ENCODE results near the gene ARL6IP5. TPM values are rescaled to one million over a fixed set of nuclear protein-coding genes. Genes with fewer than 3 reads are reported as not detected.
A peak's percentile ranks its signal among the peaks of the same experiment; 100 is the strongest.

Gene ARL6IP5
- total and polyA plus RNA-seq, 9 of the 15 experiments (the other 6 are each of a cell fraction or from before 2014, with no cell fraction given), result 10.3 to 54.0 (median 12.7) TPM

DNA sequence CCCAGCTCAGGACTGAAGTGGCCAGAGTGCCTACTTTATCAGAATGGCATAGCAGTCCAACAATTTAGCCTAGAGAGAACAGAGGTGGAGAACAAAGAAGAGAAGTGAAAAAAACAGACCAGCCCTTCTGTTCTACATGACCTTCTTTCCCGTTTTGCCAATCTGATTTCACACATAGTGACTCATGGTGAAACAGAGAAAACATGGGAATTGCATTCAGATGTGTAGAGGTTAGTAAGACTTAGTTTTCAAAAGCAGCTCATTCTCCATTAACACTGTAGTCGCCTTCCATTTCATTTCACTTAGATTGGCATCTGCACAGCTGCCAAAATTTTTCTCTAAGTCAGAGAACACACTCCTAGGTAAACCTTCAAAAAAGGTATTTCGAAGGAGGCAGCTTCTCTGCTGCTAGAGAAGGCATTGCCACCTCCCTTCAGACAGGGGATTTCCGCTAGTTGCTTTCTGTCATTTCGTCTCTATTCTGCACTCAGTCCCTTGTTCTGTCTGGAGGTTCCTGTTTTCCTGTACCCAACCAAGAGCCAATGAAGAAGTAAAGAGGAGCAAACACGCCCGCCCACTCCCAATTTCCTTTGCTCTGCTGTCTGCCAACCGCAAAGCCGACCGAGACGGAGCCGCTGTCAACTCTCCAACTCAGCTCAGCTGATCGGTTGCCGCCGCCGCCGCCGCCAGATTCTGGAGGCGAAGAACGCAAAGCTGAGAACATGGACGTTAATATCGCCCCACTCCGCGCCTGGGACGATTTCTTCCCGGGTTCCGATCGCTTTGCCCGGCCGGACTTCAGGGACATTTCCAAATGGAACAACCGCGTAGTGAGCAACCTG is at the start of gene ARL6IP5 (continued):
- TF ChIP-seq DNMT1 (IDR thresholded peaks at IDR 0.05), result no peak
- TF ChIP-seq, protein P1, sequence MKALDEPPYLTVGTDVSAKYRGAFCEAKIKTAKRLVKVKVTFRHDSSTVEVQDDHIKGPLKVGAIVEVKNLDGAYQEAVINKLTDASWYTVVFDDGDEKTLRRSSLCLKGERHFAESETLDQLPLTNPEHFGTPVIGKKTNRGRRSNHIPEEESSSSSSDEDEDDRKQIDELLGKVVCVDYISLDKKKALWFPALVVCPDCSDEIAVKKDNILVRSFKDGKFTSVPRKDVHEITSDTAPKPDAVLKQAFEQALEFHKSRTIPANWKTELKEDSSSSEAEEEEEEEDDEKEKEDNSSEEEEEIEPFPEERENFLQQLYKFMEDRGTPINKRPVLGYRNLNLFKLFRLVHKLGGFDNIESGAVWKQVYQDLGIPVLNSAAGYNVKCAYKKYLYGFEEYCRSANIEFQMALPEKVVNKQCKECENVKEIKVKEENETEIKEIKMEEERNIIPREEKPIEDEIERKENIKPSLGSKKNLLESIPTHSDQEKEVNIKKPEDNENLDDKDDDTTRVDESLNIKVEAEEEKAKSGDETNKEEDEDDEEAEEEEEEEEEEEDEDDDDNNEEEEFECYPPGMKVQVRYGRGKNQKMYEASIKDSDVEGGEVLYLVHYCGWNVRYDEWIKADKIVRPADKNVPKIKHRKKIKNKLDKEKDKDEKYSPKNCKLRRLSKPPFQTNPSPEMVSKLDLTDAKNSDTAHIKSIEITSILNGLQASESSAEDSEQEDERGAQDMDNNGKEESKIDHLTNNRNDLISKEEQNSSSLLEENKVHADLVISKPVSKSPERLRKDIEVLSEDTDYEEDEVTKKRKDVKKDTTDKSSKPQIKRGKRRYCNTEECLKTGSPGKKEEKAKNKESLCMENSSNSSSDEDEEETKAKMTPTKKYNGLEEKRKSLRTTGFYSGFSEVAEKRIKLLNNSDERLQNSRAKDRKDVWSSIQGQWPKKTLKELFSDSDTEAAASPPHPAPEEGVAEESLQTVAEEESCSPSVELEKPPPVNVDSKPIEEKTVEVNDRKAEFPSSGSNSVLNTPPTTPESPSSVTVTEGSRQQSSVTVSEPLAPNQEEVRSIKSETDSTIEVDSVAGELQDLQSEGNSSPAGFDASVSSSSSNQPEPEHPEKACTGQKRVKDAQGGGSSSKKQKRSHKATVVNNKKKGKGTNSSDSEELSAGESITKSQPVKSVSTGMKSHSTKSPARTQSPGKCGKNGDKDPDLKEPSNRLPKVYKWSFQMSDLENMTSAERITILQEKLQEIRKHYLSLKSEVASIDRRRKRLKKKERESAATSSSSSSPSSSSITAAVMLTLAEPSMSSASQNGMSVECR (CRISPR knock-in tag; IDR thresholded peaks at IDR 0.05), result peak; percentile 96
- TF ChIP-seq ZNF444 (CRISPR knock-in tag; IDR thresholded peaks at IDR 0.05), result no peak
- TF ChIP-seq, protein P2, sequence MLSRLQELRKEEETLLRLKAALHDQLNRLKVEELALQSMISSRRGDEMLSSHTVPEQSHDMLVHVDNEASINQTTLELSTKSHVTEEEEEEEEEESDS (CRISPR knock-in tag; IDR thresholded peaks at IDR 0.05), result no peak
- no peak for TF ChIP-seq MAFG (tag; conservative IDR thresholded peaks at IDR 0.05)
- no peak for TF ChIP-seq ATF1 (CRISPR knock-in tag; IDR thresholded peaks at IDR 0.05)
- TF ChIP-seq ATF1 (tag; IDR thresholded peaks at IDR 0.05), result peak; percentile 43; the same call in 1 of the 2 replicates
- TF ChIP-seq, protein P3, sequence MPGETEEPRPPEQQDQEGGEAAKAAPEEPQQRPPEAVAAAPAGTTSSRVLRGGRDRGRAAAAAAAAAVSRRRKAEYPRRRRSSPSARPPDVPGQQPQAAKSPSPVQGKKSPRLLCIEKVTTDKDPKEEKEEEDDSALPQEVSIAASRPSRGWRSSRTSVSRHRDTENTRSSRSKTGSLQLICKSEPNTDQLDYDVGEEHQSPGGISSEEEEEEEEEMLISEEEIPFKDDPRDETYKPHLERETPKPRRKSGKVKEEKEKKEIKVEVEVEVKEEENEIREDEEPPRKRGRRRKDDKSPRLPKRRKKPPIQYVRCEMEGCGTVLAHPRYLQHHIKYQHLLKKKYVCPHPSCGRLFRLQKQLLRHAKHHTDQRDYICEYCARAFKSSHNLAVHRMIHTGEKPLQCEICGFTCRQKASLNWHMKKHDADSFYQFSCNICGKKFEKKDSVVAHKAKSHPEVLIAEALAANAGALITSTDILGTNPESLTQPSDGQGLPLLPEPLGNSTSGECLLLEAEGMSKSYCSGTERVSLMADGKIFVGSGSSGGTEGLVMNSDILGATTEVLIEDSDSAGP (CRISPR knock-in tag; IDR thresholded peaks at IDR 0.05), result no peak
- 0 out of 2 replicates have a peak, but pooled peaks have one; percentile 42 for TF ChIP-seq FOXP1 (CRISPR knock-in tag; IDR thresholded peaks at IDR 0.05)
- no peak for TF ChIP-seq PRMT5 (CRISPR knock-in tag; IDR thresholded peaks at IDR 0.05)
- TF ChIP-seq RFX7 (CRISPR knock-in tag; IDR thresholded peaks at IDR 0.05), result no peak
- TF ChIP-seq, protein P4, sequence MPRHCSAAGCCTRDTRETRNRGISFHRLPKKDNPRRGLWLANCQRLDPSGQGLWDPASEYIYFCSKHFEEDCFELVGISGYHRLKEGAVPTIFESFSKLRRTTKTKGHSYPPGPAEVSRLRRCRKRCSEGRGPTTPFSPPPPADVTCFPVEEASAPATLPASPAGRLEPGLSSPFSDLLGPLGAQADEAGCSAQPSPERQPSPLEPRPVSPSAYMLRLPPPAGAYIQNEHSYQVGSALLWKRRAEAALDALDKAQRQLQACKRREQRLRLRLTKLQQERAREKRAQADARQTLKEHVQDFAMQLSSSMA (CRISPR knock-in tag; IDR thresholded peaks at IDR 0.05), result no peak
- no peak for TF ChIP-seq ZNF274 (IDR thresholded peaks at IDR 0.05; ENCODE audit: borderline replicate concordance, low read depth, low read length)
- no peak for TF ChIP-seq ZNF174 (CRISPR knock-in tag; IDR thresholded peaks at IDR 0.05)
- TF ChIP-seq STAT5B (CRISPR knock-in tag; IDR thresholded peaks at IDR 0.05), result no peak
- no peak for TF ChIP-seq SLC30A9 (CRISPR knock-in tag; IDR thresholded peaks at IDR 0.05)
- no peak for TF ChIP-seq ARHGAP35 (IDR thresholded peaks at IDR 0.05; ENCODE audit: partially characterized antibody)
- TF ChIP-seq ZFP1 (CRISPR knock-in tag; IDR thresholded peaks at IDR 0.05), result no peak
- no peak for TF ChIP-seq POLR2AphosphoS2 (IDR thresholded peaks at IDR 0.05; ENCODE audit: low read length)
- no peak for TF ChIP-seq C11orf30 (IDR thresholded peaks at IDR 0.05; ENCODE audit: low read depth)

Measured in K562 (cell line).